Anterior cingulate cortex (tissue), 58 donors: ENCODE data around the gene CNPY1.

Experiments
- DNase-seq, 58 donors: peaks; one replicate each; lab custom pipeline; 2025; lab: John Stamatoyannopoulos, UW

CNPY1 gene

DNA sequence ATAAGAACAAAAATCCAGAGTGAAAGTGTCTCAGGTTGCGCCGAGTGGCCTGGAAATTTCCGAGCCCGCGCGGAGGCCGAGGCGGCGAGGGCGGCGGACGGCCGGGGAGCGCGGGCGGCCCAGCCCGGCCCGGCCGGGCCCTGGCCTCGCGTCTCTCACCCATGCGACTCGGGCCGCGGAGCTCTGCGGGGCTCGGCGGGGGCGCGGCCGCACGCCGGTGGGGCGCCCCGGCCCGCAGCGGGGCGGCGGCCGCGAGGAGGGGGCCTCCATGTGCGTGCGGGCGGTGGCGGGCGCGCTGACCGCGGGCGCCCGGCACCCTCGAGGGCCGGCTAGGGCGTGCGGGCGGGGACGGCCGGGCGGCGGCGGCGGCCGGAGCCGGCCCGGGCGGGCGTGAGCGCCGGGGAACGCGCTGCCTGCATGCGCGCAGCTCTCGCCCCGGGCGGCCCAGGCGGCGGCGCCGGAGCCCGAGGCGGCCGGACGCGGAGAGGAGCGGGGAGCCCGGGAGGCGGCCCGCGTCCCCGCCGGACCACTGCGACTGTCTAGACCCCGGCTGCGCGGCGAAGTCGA, 88.7 kb downstream of the CNPY1 start:
- peak in 1 of 58 donors; percentile 15 for DNase-seq

- DNase-seq: peak in 55 of 58 donors; percentile 1 to 85 (median 62)
Measured at GRCh38 chr7:155456738-155457543, 89.4 kb downstream of the CNPY1 start.

DNA sequence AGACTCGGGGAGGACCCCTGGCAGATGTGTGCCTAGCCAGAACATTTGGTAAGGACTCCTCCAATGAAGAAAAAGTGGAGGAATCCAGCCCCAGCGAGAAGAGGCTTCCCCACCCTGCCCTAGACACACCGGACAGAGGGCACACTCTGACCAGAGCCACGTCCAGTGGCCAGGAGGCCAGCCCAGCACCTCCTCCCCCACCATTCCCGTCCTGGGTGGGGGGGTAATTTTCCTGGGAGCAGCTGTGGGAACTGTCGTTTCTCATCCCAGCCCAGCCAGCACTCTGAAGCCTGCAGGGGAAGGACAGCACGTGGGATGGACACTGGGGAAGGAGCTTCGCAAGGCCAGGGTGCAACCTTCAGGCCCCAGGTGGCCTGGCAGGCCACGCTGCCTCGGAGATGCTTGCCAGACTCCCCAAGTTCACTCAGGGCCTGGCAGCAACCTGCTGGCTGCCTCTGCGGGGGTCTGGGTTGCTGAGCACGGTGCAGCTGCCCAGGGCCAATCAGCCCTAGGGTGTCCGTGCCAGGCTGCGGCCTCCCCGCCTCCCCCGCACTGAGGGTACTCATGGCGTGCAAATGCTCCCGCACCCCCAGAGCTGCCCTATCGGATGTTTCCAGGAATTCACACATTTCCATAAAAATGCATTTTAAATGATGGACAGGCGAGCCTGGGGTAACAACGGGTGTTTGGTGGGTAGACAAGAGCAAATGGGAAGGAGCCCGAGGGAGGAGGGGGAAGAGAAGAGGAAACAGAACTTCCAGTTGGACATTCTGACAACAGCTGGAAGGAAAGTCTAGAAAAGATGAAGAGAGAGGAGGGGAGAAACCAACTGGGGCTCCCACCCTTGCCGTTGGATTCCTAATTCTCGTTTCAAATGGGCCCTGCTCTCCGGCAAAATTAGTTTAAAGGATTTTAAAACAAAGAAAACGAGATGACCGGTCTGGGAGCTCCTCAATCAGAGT, 90.3 kb downstream of the CNPY1 start:
- DNase-seq: no peak

- DNase-seq: no peak
Measured at GRCh38 chr7:155455132-155455693, 91.1 kb downstream of the CNPY1 start.

DNA sequence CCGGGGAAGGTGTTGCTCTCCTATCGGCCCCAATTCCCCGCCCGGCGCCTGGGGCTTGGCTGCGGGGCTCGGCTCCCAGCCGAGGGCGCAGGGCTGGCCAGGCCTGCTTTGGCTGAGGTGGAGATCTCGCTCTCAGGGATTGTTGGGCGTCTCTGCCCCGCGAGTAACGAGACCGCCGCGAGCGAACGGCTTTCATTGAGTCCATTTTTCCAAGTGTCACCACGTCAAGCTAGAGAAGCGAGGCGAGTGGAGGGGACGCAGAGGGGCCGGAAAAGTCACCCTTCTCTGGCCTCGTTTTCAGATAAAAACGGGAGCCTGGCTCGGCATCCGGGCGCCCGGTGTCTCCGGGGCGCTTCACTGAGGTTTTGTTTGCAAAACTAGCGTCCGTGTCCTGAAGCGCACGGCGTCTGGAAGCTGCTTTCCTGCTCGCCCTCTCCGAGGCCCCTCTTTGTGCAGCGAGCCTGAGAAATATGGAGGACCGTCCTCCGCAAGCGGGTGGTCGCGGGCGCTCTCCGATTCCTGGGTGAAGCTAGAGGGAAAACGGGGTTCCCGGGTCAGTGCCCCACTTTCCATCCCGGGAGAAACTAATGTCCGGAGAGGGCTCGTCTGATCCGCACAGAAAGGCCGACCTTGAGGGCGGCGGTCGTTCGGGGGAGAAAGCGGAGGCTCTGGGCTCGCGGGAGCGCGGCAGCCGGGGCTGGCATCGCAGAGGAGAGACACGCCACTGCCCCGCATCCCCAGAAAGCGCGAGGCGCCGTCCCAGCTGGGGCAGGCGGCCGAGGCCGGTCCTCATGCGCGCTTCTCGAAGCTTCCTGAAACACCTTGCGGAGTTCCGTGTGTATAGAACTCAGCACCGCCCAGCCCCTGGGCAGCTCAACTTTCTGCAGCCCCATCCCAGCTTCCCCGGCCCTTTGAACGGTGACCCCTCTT, 91.9 kb downstream of the CNPY1 start:
- DNase-seq: no peak

- no peak for DNase-seq
Measured at GRCh38 chr7:155453296-155454182, 92.8 kb downstream of the CNPY1 start.

- DNase-seq: no peak
Measured at GRCh38 chr7:155452505-155453295, 93.7 kb downstream of the CNPY1 start.

DNA sequence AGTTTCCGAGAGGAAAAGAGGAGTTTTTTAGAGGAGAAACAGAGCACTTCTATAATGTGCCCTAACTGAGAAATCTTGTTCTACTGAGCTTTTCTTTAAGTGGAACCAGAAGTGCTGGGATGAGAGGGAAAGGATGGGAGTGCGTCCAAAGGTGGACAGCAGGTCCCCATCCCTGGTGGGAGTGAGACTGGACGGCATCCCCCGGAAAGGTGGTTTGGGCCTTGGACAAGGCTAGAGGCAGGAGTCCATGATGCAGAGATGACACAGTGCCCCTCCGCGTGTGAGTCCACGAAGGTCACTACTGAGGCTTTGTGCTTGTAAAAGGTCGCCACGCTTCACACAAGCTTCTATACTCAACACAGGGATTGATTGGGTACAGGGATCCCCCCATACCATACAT, 94.5 kb downstream of the CNPY1 start:
- DNase-seq: no peak
